Retinal pigment epithelial cell (primary cell): ENCODE results near the gene TSPAN9.

Experiments used
- DNase-seq: peaks from one replicate; pipeline ENCODE4 v3.0.0-alpha.2; 2010; ENCODE audit warnings: low read depth
- H3K4me3 ChIP-seq: 2 replicates; pipeline ENCODE4 v1.5.1; 2011; ENCODE audit warnings: mild to moderate bottlenecking, low read length, control low read depth, moderate library complexity
- CTCF ChIP-seq: conservative IDR thresholded peaks from 2 replicates; pipeline ENCODE4 v1.5.1; 2011; ENCODE audit warnings: low read depth, low read length, control low read depth, inconsistent platforms

TSPAN9 gene

GRCh38 chr12:3223601-3224529 is 146.7 kb downstream of the TSPAN9 start:
- TF ChIP-seq CTCF = no peak
- no peak for DNase-seq

GRCh38 chr12:3224530-3224903 is 147.3 kb downstream of the TSPAN9 start:
- no peak for TF ChIP-seq CTCF
- no peak overlapping the region for H3K4me3 ChIP-seq
- DNase-seq = no peak

More at GRCh38 chr12:3223601-3224529, 146.7 kb downstream of the TSPAN9 start:
- H3K4me3 ChIP-seq = no peak overlapping the region

- H3K4me3 ChIP-seq = no peak overlapping the region
- TF ChIP-seq CTCF = no peak
- peak; percentile 75 for DNase-seq
These were observed 148.1 kb downstream of the TSPAN9 start for GRCh38 chr12:3225154-3225795.

- DNase-seq = no peak
- no peak overlapping the region for H3K4me3 ChIP-seq
- TF ChIP-seq CTCF = no peak
These were observed 148.6 kb downstream of the TSPAN9 start for GRCh38 chr12:3225796-3226180.

- TF ChIP-seq CTCF = no peak
- no peak for DNase-seq
- no peak overlapping the region for H3K4me3 ChIP-seq
These were observed 149.1 kb downstream of the TSPAN9 start for GRCh38 chr12:3226264-3226663.

GRCh38 chr12:3227076-3227975 is 150.1 kb downstream of the TSPAN9 start:
- no peak for TF ChIP-seq CTCF
- no peak overlapping the region for H3K4me3 ChIP-seq
- no peak for DNase-seq
